ENCODE results near the gene LCP1. TPM values are rescaled to one million over a fixed set of nuclear protein-coding genes. Genes with fewer than 3 reads are reported as not detected.

The LCP1 gene
- total RNA-seq, 4 donors from 2014 or later, result 11.9 to 54.7 (median 16.6) TPM

- Histone ChIP-seq H3K27ac (replicated peaks in 1 of 4) (no peak overlapping the region), H3K36me3 (no peaks in the 10 kb centered on the region), H3K4me1 (no peaks in the 10 kb centered on the region), H3K9me3 (no peaks in the 10 kb centered on the region), H3K4me3 (no peak overlapping the region), H3K27me3 (no peaks in the 10 kb centered on the region)
- TF ChIP-seq POLR2A (IDR thresholded peaks at IDR 0.05; ENCODE audit: low read depth) (no peak), CTCF (IDR thresholded peaks at IDR 0.05) (no peak), EP300 (IDR thresholded peaks at IDR 0.05) (no peak)
- WGBS, result 87% methylated on average over 5 of the region's 5 CpGs
- intact Hi-C loops (cut with DNase I), result no loop called here
- DNase-seq (ENCODE audit: extremely low spot score), result no peak
Measured at GRCh38 chr13:46202966-46203365, 21.0 kb upstream of the LCP1 start.

GRCh38 chr13:46202188-46202795 is 20.3 kb upstream of the LCP1 start:
- WGBS, result 69% methylated on average over 3 of the region's 3 CpGs

GRCh38 chr13:46198696-46199193 is 16.8 kb upstream of the LCP1 start:
- Histone ChIP-seq H3K4me3 (no peak overlapping the region), H3K9me3 (no peaks in the 10 kb centered on the region), H3K4me1 (no peaks in the 10 kb centered on the region), H3K27ac (replicated peaks in 1 of 4) (no peak overlapping the region), H3K27me3 (no peaks in the 10 kb centered on the region), H3K36me3 (no peaks in the 10 kb centered on the region)
- intact Hi-C loops (cut with DNase I), result no loop called here
- WGBS, result 87% methylated on average over 3 of the region's 3 CpGs
- TF ChIP-seq EP300 (IDR thresholded peaks at IDR 0.05), result no peak
- TF ChIP-seq CTCF (IDR thresholded peaks at IDR 0.05), result no peak
- no peak for TF ChIP-seq POLR2AphosphoS5 (IDR thresholded peaks at IDR 0.05)
- no peak for TF ChIP-seq POLR2A (IDR thresholded peaks at IDR 0.05; ENCODE audit: low read depth)
- no peak for DNase-seq (ENCODE audit: extremely low spot score)

More at GRCh38 chr13:46202188-46202795, 20.3 kb upstream of the LCP1 start:
- TF ChIP-seq EP300 (IDR thresholded peaks at IDR 0.05) (no peak), CTCF (IDR thresholded peaks at IDR 0.05) (no peak)
- Histone ChIP-seq H3K27me3 (no peaks in the 10 kb centered on the region), H3K36me3 (no peaks in the 10 kb centered on the region), H3K4me3 (no peak overlapping the region), H3K27ac (replicated peaks in 1 of 4) (no peak overlapping the region), H3K9me3 (no peaks in the 10 kb centered on the region), H3K4me1 (no peaks in the 10 kb centered on the region)
- DNase-seq (ENCODE audit: extremely low spot score), result no peak
- intact Hi-C loops (cut with DNase I), result no loop called here

- Histone ChIP-seq H3K4me1 (no peaks in the 10 kb centered on the region), H3K27ac (replicated peaks in 1 of 4) (no peak overlapping the region), H3K9me3 (no peaks in the 10 kb centered on the region), H3K36me3 (no peaks in the 10 kb centered on the region), H3K4me3 (no peak overlapping the region), H3K27me3 (no peaks in the 10 kb centered on the region)
- intact Hi-C loops (cut with DNase I), result no loop called here
- no peak for DNase-seq (ENCODE audit: extremely low spot score)
- TF ChIP-seq EP300 (IDR thresholded peaks at IDR 0.05) (no peak), CTCF (IDR thresholded peaks at IDR 0.05) (no peak), POLR2A (IDR thresholded peaks at IDR 0.05; ENCODE audit: low read depth) (no peak), POLR2AphosphoS5 (IDR thresholded peaks at IDR 0.05) (no peak)
- 75% methylated on average over 4 of the region's 4 CpGs for WGBS
Measured at GRCh38 chr13:46197299-46198048, 15.5 kb upstream of the LCP1 start.

All from esophagus muscularis mucosa (tissue), 4 donors.